Activated naive CD4-positive, alpha-beta T cell treated with anti-CD3 and anti-CD28 coated beads, Interleukin-2, amount 50 U/mL, for 24 hours (primary cell): ENCODE measurements around the gene B4GALNT1.
"Not testable (repeated sequence)": the region's sequence is repeated elsewhere in the genome, so short reads cannot be mapped to it uniquely, and the experiment has no call there.

Source experiments
- H3K27ac Mint-ChIP-seq: one replicate; pipeline ENCODE4 v1.8.0; 2021; ENCODE audit warnings: mild to moderate bottlenecking, mixed read lengths
- H3K27me3 Mint-ChIP-seq: one replicate; pipeline ENCODE4 v1.8.0; 2021; ENCODE audit warnings: mixed read lengths
- H3K36me3 Mint-ChIP-seq: one replicate; pipeline ENCODE4 v1.8.0; 2021; ENCODE audit warnings: mixed read lengths
- H3K4me1 Mint-ChIP-seq: one replicate; pipeline ENCODE4 v1.8.0; 2021; ENCODE audit warnings: mixed read lengths
- H3K4me3 Mint-ChIP-seq: one replicate; pipeline ENCODE4 v1.8.0; 2021; ENCODE audit warnings: mild to moderate bottlenecking, mixed read lengths
- H3K9me3 Mint-ChIP-seq: one replicate; pipeline ENCODE4 v1.8.0; 2021; ENCODE audit warnings: mixed read lengths

Gene B4GALNT1

GRCh38 chr12:57626111-57626920, 6.7 kb downstream of the B4GALNT1 start:
- H3K4me3 Mint-ChIP-seq: peak overlapping the region; percentile 26

GRCh38 chr12:57625261-57626032, 7.6 kb downstream of the B4GALNT1 start:
- H3K36me3 Mint-ChIP-seq: no peaks in the 10 kb centered on the region
- peaks cover 26% of the 10 kb centered on the region for H3K4me1 Mint-ChIP-seq
- H3K4me3 Mint-ChIP-seq: no peak overlapping the region
- H3K9me3 Mint-ChIP-seq: no peaks in the 10 kb centered on the region
- H3K27ac Mint-ChIP-seq: no peak overlapping the region
- H3K27me3 Mint-ChIP-seq: peaks cover 74% of the 10 kb centered on the region

More at GRCh38 chr12:57626111-57626920, 6.7 kb downstream of the B4GALNT1 start:
- H3K27me3 Mint-ChIP-seq: peaks cover 73% of the 10 kb centered on the region
- no peaks in the 10 kb centered on the region for H3K9me3 Mint-ChIP-seq
- H3K27ac Mint-ChIP-seq: peak overlapping the region; percentile 24
- peaks cover 18% of the 10 kb centered on the region for H3K4me1 Mint-ChIP-seq
- no peaks in the 10 kb centered on the region for H3K36me3 Mint-ChIP-seq

- Mint-ChIP-seq H3K4me1 (peaks cover 34% of the 10 kb centered on the region), H3K9me3 (no peaks in the 10 kb centered on the region), H3K27ac (no peak overlapping the region), H3K36me3 (no peaks in the 10 kb centered on the region), H3K27me3 (peaks cover 69% of the 10 kb centered on the region), H3K4me3 (no peak overlapping the region)
These were observed 8.4 kb downstream of the B4GALNT1 start for GRCh38 chr12:57624441-57625220.

- Mint-ChIP-seq H3K36me3 (no peaks in the 10 kb centered on the region), H3K4me3 (no peak overlapping the region), H3K9me3 (no peaks in the 10 kb centered on the region), H3K27me3 (peaks cover 73% of the 10 kb centered on the region), H3K27ac (no peak overlapping the region), H3K4me1 (peaks cover 40% of the 10 kb centered on the region)
These were observed 9.1 kb downstream of the B4GALNT1 start for GRCh38 chr12:57623811-57624390.

- no peaks in the 10 kb centered on the region for H3K9me3 Mint-ChIP-seq
- H3K27ac Mint-ChIP-seq: no peak overlapping the region
- peaks cover 40% of the 10 kb centered on the region for H3K4me1 Mint-ChIP-seq
- H3K36me3 Mint-ChIP-seq: no peaks in the 10 kb centered on the region
- no peak overlapping the region for H3K4me3 Mint-ChIP-seq
- peaks cover 70% of the 10 kb centered on the region for H3K27me3 Mint-ChIP-seq
These were observed 9.6 kb downstream of the B4GALNT1 start for GRCh38 chr12:57623385-57623784.

GRCh38 chr12:57622293-57623245, 10.4 kb downstream of the B4GALNT1 start:
- Mint-ChIP-seq H3K36me3 (no peaks in the 10 kb centered on the region), H3K27me3 (peaks cover 69% of the 10 kb centered on the region), H3K4me1 (peaks cover 34% of the 10 kb centered on the region), H3K4me3 (peak overlapping the region; percentile 84), H3K9me3 (no peaks in the 10 kb centered on the region), H3K27ac (no peak overlapping the region)

GRCh38 chr12:57621497-57622292, 11.3 kb downstream of the B4GALNT1 start:
- H3K36me3 Mint-ChIP-seq: no peaks in the 10 kb centered on the region
- no peak overlapping the region for H3K27ac Mint-ChIP-seq
- H3K9me3 Mint-ChIP-seq: no peaks in the 10 kb centered on the region
- H3K27me3 Mint-ChIP-seq: peaks cover 67% of the 10 kb centered on the region
- H3K4me3 Mint-ChIP-seq: peak overlapping the region; percentile 84
- peaks cover 34% of the 10 kb centered on the region for H3K4me1 Mint-ChIP-seq

GRCh38 chr12:57620936-57621496, 12.0 kb downstream of the B4GALNT1 start:
- Mint-ChIP-seq H3K36me3 (no peaks in the 10 kb centered on the region), H3K4me1 (peaks cover 34% of the 10 kb centered on the region), H3K27me3 (peaks cover 62% of the 10 kb centered on the region), H3K4me3 (peak overlapping the region; percentile 84), H3K9me3 (no peaks in the 10 kb centered on the region), H3K27ac (no peak overlapping the region)

- H3K9me3 Mint-ChIP-seq: no peaks in the 10 kb centered on the region
- H3K27me3 Mint-ChIP-seq: peaks cover 59% of the 10 kb centered on the region
- peaks cover 34% of the 10 kb centered on the region for H3K4me1 Mint-ChIP-seq
- peak overlapping the region; percentile 25 for H3K27ac Mint-ChIP-seq
- H3K36me3 Mint-ChIP-seq: no peaks in the 10 kb centered on the region
- peak overlapping the region; percentile 84 for H3K4me3 Mint-ChIP-seq
These were observed 12.6 kb downstream of the B4GALNT1 start for GRCh38 chr12:57620245-57620935.

GRCh38 chr12:57619434-57620244, 13.4 kb downstream of the B4GALNT1 start:
- H3K27ac Mint-ChIP-seq: no peak overlapping the region
- H3K4me3 Mint-ChIP-seq: peak overlapping the region; percentile 67
- peaks cover 55% of the 10 kb centered on the region for H3K27me3 Mint-ChIP-seq
- no peaks in the 10 kb centered on the region for H3K9me3 Mint-ChIP-seq
- H3K36me3 Mint-ChIP-seq: no peaks in the 10 kb centered on the region
- H3K4me1 Mint-ChIP-seq: peaks cover 34% of the 10 kb centered on the region

GRCh38 chr12:57618966-57619433, 14.0 kb downstream of the B4GALNT1 start:
- no peak overlapping the region for H3K27ac Mint-ChIP-seq
- peaks cover 34% of the 10 kb centered on the region for H3K4me1 Mint-ChIP-seq

GRCh38 chr12:57618431-57618830, 14.6 kb downstream of the B4GALNT1 start:
- Mint-ChIP-seq H3K27me3 (peaks cover 43% of the 10 kb centered on the region), H3K4me1 (peaks cover 34% of the 10 kb centered on the region)
- not testable (repeated sequence) for H3K36me3 Mint-ChIP-seq, H3K9me3 Mint-ChIP-seq, H3K27ac Mint-ChIP-seq, H3K4me3 Mint-ChIP-seq

More at GRCh38 chr12:57618966-57619433, 14.0 kb downstream of the B4GALNT1 start:
- Mint-ChIP-seq H3K9me3 (no peaks in the 10 kb centered on the region), H3K27me3 (peaks cover 49% of the 10 kb centered on the region), H3K36me3 (no peaks in the 10 kb centered on the region), H3K4me3 (peak overlapping the region; percentile 67)
